Renal cortical epithelial cell (primary cell): Measurements from ENCODE around the gene SEMA5B. TPM values are rescaled to one million over a fixed set of nuclear protein-coding genes. Genes with fewer than 3 reads are reported as not detected.

ENCODE experiments used
- DNase-seq: peaks from one replicate; pipeline ENCODE4 v3.0.0-alpha.2; 2011; ENCODE audit warnings: low read depth
- total RNA-seq: library from RNA; depleted of rRNA; stranded (reverse); fragments of >200 nt; gene quantifications from 2 replicates; pipeline ENCODE4 v1.2.3, GENCODE V29; 2014

SEMA5B gene
- total RNA-seq, 1 donor from 2014 or later: 3.6 TPM

DNA sequence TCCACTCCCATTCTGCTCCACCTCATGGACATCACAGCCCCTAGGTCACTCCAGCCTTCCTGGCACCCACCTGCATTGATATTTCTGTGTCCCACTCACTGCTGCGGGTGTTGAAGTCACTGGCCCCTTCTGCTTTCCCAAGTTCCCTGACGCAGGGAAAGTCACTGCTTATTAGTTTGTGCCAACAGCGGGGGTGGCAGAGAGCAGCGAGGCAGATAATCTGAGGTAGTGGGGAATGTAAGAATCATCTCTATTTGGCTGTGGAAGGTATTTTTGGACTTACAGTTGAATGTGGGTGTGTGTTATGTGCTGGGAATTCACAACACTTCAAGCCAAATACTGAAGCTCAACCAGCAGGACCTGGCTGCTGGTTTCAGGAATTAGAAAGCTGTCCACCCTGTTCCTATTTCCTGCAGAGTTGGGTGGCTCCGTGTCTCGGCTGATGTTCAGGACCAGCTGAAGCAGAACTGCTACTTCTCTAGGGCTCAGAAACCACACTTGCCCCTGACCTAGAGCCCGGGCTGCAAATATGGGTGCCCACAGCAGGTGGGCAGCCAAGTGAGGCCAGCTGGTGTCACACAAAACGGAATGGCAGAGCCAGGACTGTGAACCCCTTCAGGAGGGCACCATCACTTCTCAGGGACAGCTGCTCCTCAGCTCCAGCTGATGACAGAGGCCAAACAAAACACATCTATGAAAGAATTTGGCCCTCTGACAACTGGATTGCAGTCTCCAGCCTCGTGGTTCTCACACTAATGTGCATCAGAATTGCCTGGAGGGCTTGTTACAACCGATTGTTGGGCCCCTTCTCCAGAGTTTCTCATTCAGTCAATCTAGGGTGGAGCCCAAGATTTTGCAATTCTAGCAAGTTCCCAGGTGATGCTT, 57.7 kb downstream of the SEMA5B start:
- peak; percentile 97 for DNase-seq

DNA sequence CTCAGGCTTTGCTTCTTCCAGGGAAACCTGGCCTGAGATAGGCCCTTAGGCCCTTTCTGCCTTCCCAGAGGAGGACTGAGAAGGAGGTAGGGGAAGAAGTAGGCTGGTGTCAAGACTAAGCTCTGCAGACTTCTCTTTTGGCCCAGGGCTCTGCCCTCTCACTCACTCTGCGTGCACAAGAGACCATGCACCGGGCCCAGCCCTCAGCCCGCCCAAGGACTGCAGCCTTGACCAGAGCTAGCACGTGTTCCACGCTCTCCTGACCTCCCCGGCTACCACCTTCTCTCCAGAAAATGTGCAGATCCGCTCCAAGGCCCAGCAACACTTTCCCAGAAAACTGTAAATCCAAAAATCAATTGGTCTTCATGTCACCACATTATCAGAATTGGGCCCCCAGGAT, 59.8 kb downstream of the SEMA5B start:
- no peak for DNase-seq

- peak; percentile 63 for DNase-seq
Measured at GRCh38 chr3:122967356-122967755, 60.2 kb downstream of the SEMA5B start.

- no peak for DNase-seq
Measured at GRCh38 chr3:122966045-122966444, 61.5 kb downstream of the SEMA5B start.

GRCh38 chr3:122964811-122965210, 62.8 kb downstream of the SEMA5B start:
- DNase-seq: peak; percentile 75

- no peak for DNase-seq
Measured at GRCh38 chr3:122962149-122962548, 65.4 kb downstream of the SEMA5B start.

- DNase-seq: no peak
Measured at GRCh38 chr3:122961146-122961545, 66.4 kb downstream of the SEMA5B start.

- no peak for DNase-seq
Measured at GRCh38 chr3:122960652-122961051, 66.9 kb downstream of the SEMA5B start.

DNA sequence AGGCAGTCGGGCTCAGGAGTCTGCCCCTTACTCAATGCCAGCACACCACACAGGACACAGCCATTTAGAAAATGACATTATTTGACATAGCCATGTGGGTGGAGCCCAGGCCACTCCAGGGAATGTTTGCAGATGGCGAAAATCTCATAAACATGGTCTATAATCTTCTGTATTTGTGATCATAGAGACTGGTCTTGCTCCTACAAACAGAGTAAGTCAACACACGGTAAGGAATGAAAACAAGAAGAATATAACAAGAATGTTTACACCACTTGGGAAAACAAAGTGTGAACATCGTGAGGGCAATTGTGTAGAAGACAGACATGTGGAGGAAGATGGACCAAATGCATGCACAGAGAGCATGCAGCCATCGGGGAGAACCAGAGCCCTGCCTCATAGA, 68.2 kb downstream of the SEMA5B start:
- no peak for DNase-seq

DNA sequence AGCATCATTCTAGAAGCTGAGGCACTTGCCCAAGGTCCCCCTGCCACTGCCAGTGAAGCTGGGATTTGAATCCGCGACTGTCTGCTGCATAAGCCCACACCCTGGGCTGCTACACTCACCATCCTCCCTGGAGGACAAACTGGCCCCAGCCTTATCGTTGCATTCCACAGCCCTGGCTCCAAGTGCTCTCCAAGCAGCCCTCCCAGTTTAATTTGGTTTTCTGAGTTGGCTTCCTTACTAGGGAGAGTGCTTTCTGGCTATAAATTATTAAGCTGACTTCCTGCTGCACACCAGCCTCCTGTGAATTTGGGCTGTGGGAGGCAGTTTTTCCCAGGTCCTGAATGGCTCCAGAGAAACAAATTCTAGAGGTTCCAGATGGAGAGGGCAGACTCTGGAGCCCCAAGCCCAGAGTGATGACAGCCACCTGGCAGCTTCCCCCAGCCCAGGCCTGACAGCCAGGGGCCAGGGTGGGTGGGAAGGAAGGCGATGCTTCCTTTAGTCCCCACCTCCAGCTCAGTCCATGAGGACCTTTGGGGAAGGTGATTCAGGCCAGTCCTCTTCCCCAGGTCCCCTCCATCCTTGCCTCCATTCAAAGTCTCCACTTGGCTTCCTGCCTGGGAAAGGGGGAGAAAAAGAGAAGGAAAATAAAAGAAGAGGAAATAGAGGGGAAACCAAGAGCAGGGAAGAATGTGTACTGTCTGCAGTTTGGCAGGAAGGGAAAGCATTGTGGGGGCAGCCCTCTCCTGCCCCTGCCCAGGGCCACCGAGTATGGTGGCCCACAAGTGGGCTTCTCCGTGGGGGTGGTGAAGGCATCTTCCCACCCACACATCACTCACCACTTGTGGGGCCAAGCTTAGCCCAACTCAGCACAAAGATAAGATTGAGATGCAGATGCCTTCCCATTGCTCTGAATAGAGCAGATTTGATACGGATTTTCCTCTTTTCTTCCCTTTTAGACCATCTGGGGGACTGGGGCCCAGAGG, 69.6 kb downstream of the SEMA5B start:
- DNase-seq: peak; percentile 70

DNA sequence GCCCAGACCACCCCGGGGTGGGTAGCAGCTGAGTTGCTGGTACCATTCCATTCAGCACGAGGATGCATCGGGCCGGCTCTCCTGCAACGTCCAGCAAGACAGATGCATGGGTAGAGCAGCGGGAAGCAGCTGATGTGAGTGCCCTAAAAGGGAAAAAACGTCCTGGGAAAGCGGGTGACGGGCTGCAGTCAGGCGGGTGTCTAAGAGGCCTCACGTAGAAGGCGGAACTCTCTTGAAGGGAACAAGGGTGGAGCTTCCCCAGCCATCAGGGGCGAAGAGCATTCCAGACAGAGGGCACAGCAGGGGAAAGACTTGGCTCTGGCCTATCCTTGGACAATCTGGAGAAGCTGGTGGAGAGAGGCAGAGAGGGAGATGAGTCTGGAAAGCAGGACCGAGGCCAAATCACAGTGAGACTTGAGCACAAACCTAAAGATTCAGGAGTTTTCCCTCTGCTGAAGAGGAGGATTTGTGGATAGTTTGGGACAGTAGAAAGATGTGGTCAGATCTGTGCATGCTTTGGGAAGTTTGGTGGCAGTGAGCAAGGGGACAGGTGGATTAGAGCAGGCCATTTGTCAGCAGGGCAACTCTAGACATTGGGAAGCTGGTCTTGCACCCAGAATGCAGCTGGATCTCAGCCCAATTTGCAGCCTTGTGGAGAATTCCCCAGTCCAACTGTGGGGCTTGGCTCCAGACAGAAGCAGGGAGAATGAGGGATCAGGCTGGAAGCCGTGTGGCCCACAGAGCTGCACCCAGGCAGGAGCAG, 70.7 kb downstream of the SEMA5B start:
- DNase-seq: no peak

GRCh38 chr3:122955916-122956692, 71.5 kb downstream of the SEMA5B start:
- DNase-seq: no peak

DNA sequence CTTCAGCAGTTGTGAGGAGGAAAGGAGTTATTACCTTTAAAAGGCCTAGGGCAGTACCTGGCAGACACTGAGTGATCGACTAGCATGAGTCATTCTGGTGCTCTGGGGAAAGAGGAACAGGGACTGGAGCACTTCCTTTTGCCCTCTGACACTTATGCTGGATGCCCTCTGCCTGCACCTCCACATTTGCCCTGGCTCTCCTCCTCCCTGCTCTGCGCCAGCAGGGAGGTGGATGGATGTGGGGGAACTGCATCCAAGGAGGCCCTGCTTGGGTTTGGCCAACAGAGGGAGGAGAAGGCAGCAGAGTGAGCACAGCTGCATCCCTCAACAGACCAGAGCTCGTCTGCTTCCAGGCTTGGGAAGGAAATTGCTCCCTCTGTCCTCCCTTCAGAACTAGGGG, 75.0 kb downstream of the SEMA5B start:
- DNase-seq: peak; percentile 78

DNA sequence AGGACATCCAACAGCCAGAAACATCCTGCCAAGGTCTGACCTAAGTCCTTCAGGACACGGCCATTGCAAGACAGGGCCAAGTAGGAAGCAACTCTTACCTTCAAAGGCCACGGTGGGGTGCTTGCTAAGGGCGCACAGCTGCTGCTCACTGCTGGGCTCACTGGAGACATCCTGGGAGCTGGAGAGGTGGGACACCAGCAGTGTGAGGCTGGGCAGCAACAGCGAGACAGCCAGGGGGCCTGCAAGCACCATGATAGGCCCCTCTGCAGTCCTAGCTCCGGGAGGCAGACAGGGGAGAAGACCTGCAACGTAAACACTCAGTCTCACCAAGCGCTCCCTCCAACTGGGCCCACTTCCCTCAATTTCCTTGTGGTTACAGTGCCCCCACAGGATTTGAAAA, 79.2 kb downstream of the SEMA5B start:
- DNase-seq: no peak

DNA sequence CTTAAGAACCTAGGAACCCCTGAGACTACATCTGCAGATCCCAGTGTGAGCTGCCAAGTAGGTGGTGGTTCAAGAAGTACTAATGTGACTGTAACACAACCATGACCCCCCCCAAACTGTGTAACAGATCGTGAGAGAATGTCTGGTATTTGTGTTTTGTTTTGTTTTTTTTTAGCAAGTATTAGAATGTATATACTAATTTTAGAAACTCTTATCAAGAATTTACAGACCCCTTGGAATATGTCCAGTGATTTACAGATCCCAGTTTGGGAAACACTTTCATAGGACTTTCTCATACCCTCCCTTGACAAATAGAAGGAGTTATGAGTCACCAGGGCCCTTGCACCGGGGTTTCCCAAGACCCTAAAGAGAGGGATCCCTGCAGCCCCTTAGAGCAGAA, 79.8 kb downstream of the SEMA5B start:
- peak; percentile 42 for DNase-seq

GRCh38 chr3:122947196-122947595, 80.4 kb downstream of the SEMA5B start:
- DNase-seq: no peak

DNA sequence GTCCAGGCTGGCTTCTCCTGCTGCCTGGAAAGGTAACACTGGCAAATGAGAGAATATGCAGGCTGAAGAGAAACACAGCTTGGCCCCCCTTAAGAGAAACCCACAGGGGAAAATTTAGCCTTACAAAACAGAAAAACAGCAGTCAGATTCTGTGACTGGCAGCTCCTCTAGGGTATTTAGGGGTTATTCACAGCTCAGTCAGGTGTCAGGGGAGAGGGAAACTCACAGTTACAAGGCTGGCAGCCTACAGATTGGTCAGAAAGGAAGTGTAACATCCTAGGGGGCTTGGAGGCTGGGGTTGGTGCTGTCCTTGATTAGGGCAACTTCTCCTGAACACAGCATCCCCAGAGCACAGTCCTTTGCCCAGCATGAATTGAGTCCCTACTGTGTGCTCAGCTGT, 81.4 kb downstream of the SEMA5B start:
- no peak for DNase-seq

GRCh38 chr3:122945230-122945629, 82.3 kb downstream of the SEMA5B start:
- no peak for DNase-seq

DNA sequence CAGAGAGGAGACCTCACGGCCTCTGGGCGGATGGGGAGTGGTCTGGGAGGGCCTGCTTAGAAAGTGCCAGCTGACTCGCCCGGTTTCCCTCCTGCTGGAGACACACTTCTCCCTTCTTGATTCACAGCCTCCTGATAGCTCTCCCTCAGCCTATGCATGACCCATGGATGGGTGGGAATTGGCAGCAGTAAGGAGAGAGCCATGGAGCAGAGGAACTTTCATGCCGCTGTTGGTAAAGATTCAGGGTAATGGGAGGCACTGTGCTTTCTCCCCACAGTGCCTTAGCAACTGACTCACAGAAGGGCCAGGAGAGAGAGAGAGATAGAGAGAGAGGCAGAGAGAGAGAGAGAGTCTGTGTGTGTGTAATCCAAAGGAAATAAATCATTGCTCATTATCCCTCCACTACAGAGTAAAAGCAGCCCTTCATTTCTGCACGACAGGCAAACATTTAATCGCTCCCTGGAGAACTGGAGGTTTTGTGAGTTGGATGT, 82.8 kb downstream of the SEMA5B start:
- peak; percentile 13 for DNase-seq

DNA sequence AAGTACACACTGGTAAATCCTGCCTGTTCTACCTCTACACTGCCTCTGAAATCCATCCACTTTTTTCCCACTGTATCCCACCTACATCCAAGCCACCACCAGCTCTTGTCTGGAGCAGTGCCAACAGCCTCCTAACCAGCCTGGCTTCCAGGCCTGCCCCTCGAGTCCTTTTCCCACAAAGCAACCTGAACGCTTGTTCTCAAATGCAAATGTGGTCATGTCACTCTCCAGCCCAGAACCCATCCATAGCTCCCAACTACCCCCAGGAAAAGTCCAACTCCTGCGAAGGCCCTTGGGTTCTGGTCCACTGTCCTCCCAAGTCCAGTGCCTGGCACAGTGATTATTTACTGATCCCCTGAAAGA, 83.8 kb downstream of the SEMA5B start:
- DNase-seq: no peak
